ENCODE results near the gene GPR35. TPM values are rescaled to one million over a fixed set of nuclear protein-coding genes. Genes with fewer than 3 reads are reported as not detected.

The GPR35 gene
- total RNA-seq, 2 donors from 2014 or later: 0.55 to 0.71 TPM

- Histone ChIP-seq H3K4me3 (ENCODE audit: low read length) (no peak overlapping the region), H3K4me1 (ENCODE audit: control insufficient read depth, insufficient read depth, low read length) (peaks cover 9% of the 10 kb centered on the region), H3K9me3 (ENCODE audit: control insufficient read depth, low read length) (no peaks in the 10 kb centered on the region), H3K27me3 (ENCODE audit: control insufficient read depth, insufficient read depth, low read length, poor library complexity, severe bottlenecking) (no peaks in the 10 kb centered on the region), H3K9ac (ENCODE audit: extremely low read depth, low read length, poor library complexity, severe bottlenecking) (no peak overlapping the region), H3K36me3 (ENCODE audit: control insufficient read depth, insufficient read depth, low read length) (peaks cover 8% of the 10 kb centered on the region), H3K27ac (ENCODE audit: low read depth, low read length) (no peak overlapping the region)
- Mint-ChIP-seq H3K4me1 (peaks cover 17% of the 10 kb centered on the region), H3K27me3 (ENCODE audit: insufficient read depth) (no peaks in the 10 kb centered on the region), H3K9me3 (no peaks in the 10 kb centered on the region), H3K27ac (no peak overlapping the region), H3K36me3 (ENCODE audit: low read depth) (peaks cover 12% of the 10 kb centered on the region), H3K4me3 (no peak overlapping the region)
- 67 to 96% methylated on average over 1 to 3 of the region's 3 CpGs for WGBS, 2 experiments (ENCODE audit: insufficient coverage in 1 of 2, insufficient read length in 1 of 2)
- no peak for DNase-seq
- TF ChIP-seq CTCF (conservative IDR thresholded peaks at IDR 0.05): no peak
Measured at GRCh38 chr2:240582781-240583180, 42.5 kb upstream of the GPR35 start.

- no peak overlapping the region for H3K9ac ChIP-seq (ENCODE audit: extremely low read depth, low read length, poor library complexity, severe bottlenecking)
- Mint-ChIP-seq H3K4me1 (peaks cover 27% of the 10 kb centered on the region), H3K27me3 (ENCODE audit: insufficient read depth) (no peaks in the 10 kb centered on the region), H3K4me3 (no peak overlapping the region), H3K27ac (no peak overlapping the region), H3K36me3 (ENCODE audit: low read depth) (peaks cover 12% of the 10 kb centered on the region), H3K9me3 (no peaks in the 10 kb centered on the region)
- H3K27me3 ChIP-seq (ENCODE audit: control insufficient read depth, insufficient read depth, low read length, poor library complexity, severe bottlenecking): no peaks in the 10 kb centered on the region
- peaks cover 8% of the 10 kb centered on the region for H3K36me3 ChIP-seq (ENCODE audit: control insufficient read depth, insufficient read depth, low read length)
- H3K27ac ChIP-seq (ENCODE audit: low read depth, low read length): no peak overlapping the region
- peaks cover 9% of the 10 kb centered on the region for H3K4me1 ChIP-seq (ENCODE audit: control insufficient read depth, insufficient read depth, low read length)
- no peak overlapping the region for H3K4me3 ChIP-seq (ENCODE audit: low read length)
- no peak for TF ChIP-seq CTCF (conservative IDR thresholded peaks at IDR 0.05)
- 98% methylated on average over 4 of the region's 4 CpGs; no CpG with 5 or more reads in 1 of the 2 experiments for WGBS, 2 experiments (ENCODE audit: insufficient coverage in 1 of 2, insufficient read length in 1 of 2)
- H3K9me3 ChIP-seq (ENCODE audit: control insufficient read depth, low read length): no peaks in the 10 kb centered on the region
- no peak for DNase-seq
Measured at GRCh38 chr2:240583774-240584173, 41.5 kb upstream of the GPR35 start.

GRCh38 chr2:240584486-240585031 is 40.7 kb upstream of the GPR35 start:
- Mint-ChIP-seq H3K4me1 (peaks cover 29% of the 10 kb centered on the region), H3K27me3 (ENCODE audit: insufficient read depth) (no peaks in the 10 kb centered on the region), H3K4me3 (peak overlapping the region; percentile 93), H3K27ac (peak overlapping the region; percentile 48), H3K9me3 (no peaks in the 10 kb centered on the region), H3K36me3 (ENCODE audit: low read depth) (peaks cover 17% of the 10 kb centered on the region)
- Histone ChIP-seq H3K27me3 (ENCODE audit: control insufficient read depth, insufficient read depth, low read length, poor library complexity, severe bottlenecking) (no peaks in the 10 kb centered on the region), H3K9me3 (ENCODE audit: control insufficient read depth, low read length) (no peaks in the 10 kb centered on the region), H3K27ac (ENCODE audit: low read depth, low read length) (no peak overlapping the region), H3K9ac (ENCODE audit: extremely low read depth, low read length, poor library complexity, severe bottlenecking) (no peak overlapping the region), H3K4me3 (ENCODE audit: low read length) (peak overlapping the region; percentile 93), H3K36me3 (ENCODE audit: control insufficient read depth, insufficient read depth, low read length) (peaks cover 14% of the 10 kb centered on the region), H3K4me1 (ENCODE audit: control insufficient read depth, insufficient read depth, low read length) (peaks cover 9% of the 10 kb centered on the region)
- DNase-seq: peak; percentile 62
- WGBS, 2 experiments (ENCODE audit: insufficient coverage in 1 of 2, insufficient read length in 1 of 2): 90 to 100% methylated on average over 1 to 4 of the region's 4 CpGs
- no peak for TF ChIP-seq CTCF (conservative IDR thresholded peaks at IDR 0.05)
